Posterior cingulate gyrus (tissue), 11 donors: ENCODE results near the gene MYL10.
"Not testable (repeated sequence)": the region's sequence is repeated elsewhere in the genome, so short reads cannot be mapped to it uniquely, and the experiment has no call there.

ENCODE experiments used
- DNase-seq, 10 donors: peaks; one replicate each; pipeline versions ENCODE4 v3.0.0 to v3.0.0-alpha.2; 2020 to 2021; ENCODE audit warnings: mixed read lengths in 3 of 10
- intact Hi-C: fragments of 100-400 bp; cut with DNase I; formaldehyde crosslinking; loops from one replicate; pipeline ENCODE4 v1.15.1; 2023

Gene MYL10

GRCh38 chr7:101657171-101657570 is 28.1 kb upstream of the MYL10 start:
- intact Hi-C loops = no loop called here
- peak in 1 of 10 donors; percentile 4 for DNase-seq

- intact Hi-C loops = no loop called here
- DNase-seq = peak in 1 of 10 donors; percentile 32
Observed at GRCh38 chr7:101651112-101651511, 22.0 kb upstream of the MYL10 start.

- intact Hi-C loops = no loop called here
- DNase-seq = peak in 1 of 10 donors; percentile 6
Observed at GRCh38 chr7:101650579-101651081, 21.5 kb upstream of the MYL10 start.

GRCh38 chr7:101647876-101648275 is 18.8 kb upstream of the MYL10 start:
- intact Hi-C loops = not testable (repeated sequence)

GRCh38 chr7:101645951-101646350 is 16.9 kb upstream of the MYL10 start:
- no peak for DNase-seq
- intact Hi-C loops = no loop called here

More at GRCh38 chr7:101647876-101648275, 18.8 kb upstream of the MYL10 start:
- not testable (repeated sequence) for DNase-seq

GRCh38 chr7:101644879-101645278 is 15.8 kb upstream of the MYL10 start:
- DNase-seq = no peak
- intact Hi-C loops = no loop called here

GRCh38 chr7:101639127-101639526 is 10.0 kb upstream of the MYL10 start:
- DNase-seq, intact Hi-C loops: not testable (repeated sequence)

GRCh38 chr7:101636822-101637623 is 7.9 kb upstream of the MYL10 start:
- intact Hi-C loops = no loop called here
- no peak for DNase-seq

- intact Hi-C loops = no loop called here
- no peak for DNase-seq
Observed at GRCh38 chr7:101635484-101635883, 6.4 kb upstream of the MYL10 start.

GRCh38 chr7:101634196-101634717 is 5.2 kb upstream of the MYL10 start:
- DNase-seq = no peak

GRCh38 chr7:101633511-101633910 is 4.4 kb upstream of the MYL10 start:
- no peak for DNase-seq
- intact Hi-C loops = no loop called here

More at GRCh38 chr7:101634196-101634717, 5.2 kb upstream of the MYL10 start:
- intact Hi-C loops = no loop called here

GRCh38 chr7:101632641-101633040 is 3.5 kb upstream of the MYL10 start:
- no peak for DNase-seq
- intact Hi-C loops = no loop called here

GRCh38 chr7:101631224-101631714 is 2.2 kb upstream of the MYL10 start:
- no peak for DNase-seq
- intact Hi-C loops = no loop called here

GRCh38 chr7:101630591-101630990 is 1.5 kb upstream of the MYL10 start:
- DNase-seq = no peak

GRCh38 chr7:101628522-101628921 is 574 bp downstream of the MYL10 start:
- intact Hi-C loops = no loop called here
- DNase-seq = no peak

More at GRCh38 chr7:101630591-101630990, 1.5 kb upstream of the MYL10 start:
- intact Hi-C loops = no loop called here

- no peak for DNase-seq
- intact Hi-C loops = no loop called here
Observed at GRCh38 chr7:101626758-101627157, 2.3 kb downstream of the MYL10 start.

GRCh38 chr7:101626069-101626671 is 2.9 kb downstream of the MYL10 start:
- intact Hi-C loops = no loop called here
- DNase-seq = no peak

- DNase-seq = no peak
- intact Hi-C loops = no loop called here
Observed at GRCh38 chr7:101625031-101625791, 3.9 kb downstream of the MYL10 start.

GRCh38 chr7:101624246-101625001 is 4.7 kb downstream of the MYL10 start:
- intact Hi-C loops = no loop called here
- DNase-seq = no peak
